HCT116 (cell line): ENCODE data around the gene ARAP1. TPM values are rescaled to one million over a fixed set of nuclear protein-coding genes. Genes with fewer than 3 reads are reported as not detected.

Experiments used
- ATAC-seq: fragments of 200-7000 bp; cut with Tn5 transposase; 2 replicates; pipeline ENCODE4 v1.9.1; 2020; ENCODE audit warnings: mild to moderate bottlenecking, moderate library complexity
- BruUV-seq: library from RNA; stranded (reverse); fragments of 400-500 nt; replicated peaks from 2 replicates; lab custom pipeline; 2021; lab: Mats Ljungman, UMichigan
- CTCF ChIA-PET: fragments of 300-600 bp; sonication (Branson Sonifier 250); formaldehyde crosslinking; loops from one replicate; lab custom pipeline; 2021; ENCODE audit warnings: antibody characterized with exemption; lab: Charles Lee
- POLR2A ChIA-PET: fragments of 300-600, 350-600 bp; sonication (Branson Sonifier 250); formaldehyde crosslinking; loops from one replicate; lab custom pipeline; 2021; ENCODE audit warnings: antibody characterized with exemption; lab: Charles Lee
- RAD21 ChIA-PET, 2 experiments: fragments of 300-600 bp; sonication (Branson Sonifier 250); formaldehyde crosslinking; loops; one replicate each; lab custom pipeline; 2023; ENCODE audit warnings: low total read pairs in 2 of 2; ENCODE audit not compliant: uncharacterized antibody in 2 of 2, unreplicated experiment in 2 of 2, low non-redundant PET in 1 of 2; lab: Charles Lee
- DNase-seq: peaks from one replicate; pipeline ENCODE4 v3.0.0-alpha.2; 2010; ENCODE audit warnings: low read depth, low spot score
- H2AFZ ChIP-seq: fragments of 200-600 bp; shearing (Covaris generic), sonication (generic); 2 replicates; pipeline ENCODE4 v1.6.1; 2017; ENCODE audit warnings: low read depth, mixed run types, mixed read lengths, antibody characterized with exemption, low read length; ENCODE audit not compliant: poor library complexity, severe bottlenecking
- H3K27ac ChIP-seq: 2 replicates; pipeline ENCODE4 v1.5.1; 2012; ENCODE audit warnings: low read depth, low read length
- H3K27me3 ChIP-seq: fragments of 200-600 bp; sonication (generic); 2 replicates; pipeline ENCODE4 v1.6.1; 2016; ENCODE audit warnings: mixed run types, low read length, mixed read lengths; ENCODE audit not compliant: insufficient read depth
- H3K36me3 ChIP-seq, 2 experiments: fragments of 200-500 bp in 1 of 2; fragments of 200-600 bp in 1 of 2; sonication (Bioruptor generic) in 1 of 2; sonication (generic) in 1 of 2; 2 replicates each; pipeline versions ENCODE4 v1.5.1 to v1.6.1; 2014 to 2016; ENCODE audit warnings: low read length in 2 of 2, inconsistent platforms in 1 of 2, mixed read lengths in 1 of 2, mixed run types in 1 of 2; ENCODE audit not compliant: insufficient read depth in 2 of 2, control insufficient read depth in 1 of 2
- H3K4me1 ChIP-seq, 2 experiments: fragments of 200-600 bp in 1 of 2; sonication (generic) in 1 of 2; 2 replicates each; pipeline versions ENCODE4 v1.5.1 to v1.6.1; 2012 to 2017; ENCODE audit warnings: low read length in 2 of 2, inconsistent platforms in 1 of 2, mild to moderate bottlenecking in 1 of 2, mixed read lengths in 1 of 2, mixed run types in 1 of 2, moderate library complexity in 1 of 2; ENCODE audit not compliant: insufficient read depth in 2 of 2, control insufficient read depth in 1 of 2
- H3K4me2 ChIP-seq: fragments of 200-600 bp; sonication (generic); 2 replicates; pipeline ENCODE4 v1.6.1; 2017; ENCODE audit warnings: mixed run types, low read length, mixed read lengths
- H3K4me3 ChIP-seq, 2 experiments: fragments of 200-600 bp in 1 of 2; sonication (generic) in 1 of 2; replicated peaks in 1 of 2; 2 replicates each; pipeline ENCODE4 v1.5.1; 2011 to 2016; ENCODE audit warnings: low read length in 2 of 2, control low read depth in 1 of 2, low read depth in 1 of 2, mild to moderate bottlenecking in 1 of 2, mixed read lengths in 1 of 2, mixed run types in 1 of 2
- H3K79me2 ChIP-seq: fragments of 200-600 bp; sonication (generic); 2 replicates; pipeline ENCODE4 v1.6.1; 2017; ENCODE audit warnings: mild to moderate bottlenecking, mixed run types, low read length, moderate library complexity, mixed read lengths; ENCODE audit not compliant: insufficient read depth
- H3K9ac ChIP-seq: fragments of 200-600 bp; sonication (generic); 2 replicates; pipeline ENCODE4 v1.6.1; 2016; ENCODE audit warnings: low read length, mixed read lengths
- H3K9me2 ChIP-seq: fragments of 200-600 bp; sonication (generic), shearing (Covaris generic); 2 replicates; pipeline ENCODE4 v1.6.1; 2017; ENCODE audit warnings: mixed run types, mild to moderate bottlenecking, moderate library complexity; ENCODE audit not compliant: insufficient read depth
- H3K9me3 ChIP-seq, 2 experiments: fragments of 200-500 bp in 1 of 2; fragments of 200-600 bp in 1 of 2; sonication (Bioruptor generic) in 1 of 2; sonication (generic) in 1 of 2; 2 replicates each; pipeline ENCODE4 v1.6.1; 2014 to 2017; ENCODE audit warnings: low read length in 2 of 2, mixed read lengths in 2 of 2, inconsistent platforms in 1 of 2, low read depth in 1 of 2, mild to moderate bottlenecking in 1 of 2, mixed run types in 1 of 2, moderate library complexity in 1 of 2; ENCODE audit not compliant: control insufficient read depth in 1 of 2, insufficient read depth in 1 of 2
- H4K20me1 ChIP-seq: fragments of 200-600 bp; sonication (generic), shearing (Covaris generic); 2 replicates; pipeline ENCODE4 v1.6.1; 2017; ENCODE audit warnings: mixed run types, mild to moderate bottlenecking, moderate library complexity; ENCODE audit not compliant: insufficient read depth
- CBX3 ChIP-seq: IDR thresholded peaks from 2 replicates; pipeline ENCODE4 v1.6.1; 2012; ENCODE audit warnings: low read depth
- CEBPB ChIP-seq: IDR thresholded peaks from 2 replicates; pipeline ENCODE4 v1.6.1; 2012; ENCODE audit warnings: low read depth
- EZH2 ChIP-seq: fragments of 200-600 bp; sonication (generic); IDR thresholded peaks from 2 replicates; pipeline ENCODE4 v1.6.1; 2017; ENCODE audit warnings: antibody characterized with exemption, mixed run types
- FOSL1 ChIP-seq: IDR thresholded peaks from 2 replicates; pipeline ENCODE4 v1.6.1; 2012; ENCODE audit warnings: low read depth
- JUND ChIP-seq: IDR thresholded peaks from 2 replicates; pipeline ENCODE4 v1.6.1; 2012
- MAX ChIP-seq: IDR thresholded peaks from 2 replicates; pipeline ENCODE4 v1.6.1; 2012
- POLR2A ChIP-seq: IDR thresholded peaks from 2 replicates; pipeline ENCODE4 v1.7.0; 2011; ENCODE audit warnings: borderline replicate concordance; ENCODE audit not compliant: insufficient read depth, insufficient read length; ENCODE audit errors: extremely low read depth
- SIN3A ChIP-seq: IDR thresholded peaks from 2 replicates; pipeline ENCODE4 v1.6.1; 2012; ENCODE audit warnings: low read depth
- ZFX ChIP-seq: fragments of 450-650 bp; IDR thresholded peaks from 2 replicates; pipeline ENCODE4 v1.6.1; 2017
- ZNF274 ChIP-seq: fragments of 200-500 bp; sonication (Bioruptor generic); IDR thresholded peaks from 2 replicates; pipeline ENCODE4 v1.6.1; 2014; ENCODE audit warnings: mild to moderate bottlenecking, low read depth, low read length, inconsistent platforms
- intact Hi-C: fragments of 100-400 bp; cut with micrococcal nuclease; formaldehyde crosslinking; loops from 2 replicates; pipeline ENCODE4 v1.10.0; 2022
- total RNA-seq: library from RNA; stranded (reverse); gene quantifications from one replicate; pipeline ENCODE4 v1.2.1, GENCODE V29; 2021; ENCODE audit not compliant: unreplicated experiment
- TF ChIP-seq, protein P1 (sequence below): IDR thresholded peaks from 2 replicates; pipeline ENCODE4 v1.6.1; 2012; ENCODE audit warnings: low read depth

The ARAP1 gene
- total RNA-seq, 1 experiment from 2014 or later: 57.4 TPM

GRCh38 chr11:72679869-72680268 is 72.3 kb downstream of the ARAP1 start:
- no peaks in the 10 kb centered on the region for H3K9me2 ChIP-seq
- ATAC-seq: no peak
- no peak overlapping the region for H2AFZ ChIP-seq
- H3K9me3 ChIP-seq: no peaks in the 10 kb centered on the region
- TF ChIP-seq MAX: no peak
- no peak for TF ChIP-seq FOSL1
- no peak for TF ChIP-seq EZH2
- TF ChIP-seq, protein P1, sequence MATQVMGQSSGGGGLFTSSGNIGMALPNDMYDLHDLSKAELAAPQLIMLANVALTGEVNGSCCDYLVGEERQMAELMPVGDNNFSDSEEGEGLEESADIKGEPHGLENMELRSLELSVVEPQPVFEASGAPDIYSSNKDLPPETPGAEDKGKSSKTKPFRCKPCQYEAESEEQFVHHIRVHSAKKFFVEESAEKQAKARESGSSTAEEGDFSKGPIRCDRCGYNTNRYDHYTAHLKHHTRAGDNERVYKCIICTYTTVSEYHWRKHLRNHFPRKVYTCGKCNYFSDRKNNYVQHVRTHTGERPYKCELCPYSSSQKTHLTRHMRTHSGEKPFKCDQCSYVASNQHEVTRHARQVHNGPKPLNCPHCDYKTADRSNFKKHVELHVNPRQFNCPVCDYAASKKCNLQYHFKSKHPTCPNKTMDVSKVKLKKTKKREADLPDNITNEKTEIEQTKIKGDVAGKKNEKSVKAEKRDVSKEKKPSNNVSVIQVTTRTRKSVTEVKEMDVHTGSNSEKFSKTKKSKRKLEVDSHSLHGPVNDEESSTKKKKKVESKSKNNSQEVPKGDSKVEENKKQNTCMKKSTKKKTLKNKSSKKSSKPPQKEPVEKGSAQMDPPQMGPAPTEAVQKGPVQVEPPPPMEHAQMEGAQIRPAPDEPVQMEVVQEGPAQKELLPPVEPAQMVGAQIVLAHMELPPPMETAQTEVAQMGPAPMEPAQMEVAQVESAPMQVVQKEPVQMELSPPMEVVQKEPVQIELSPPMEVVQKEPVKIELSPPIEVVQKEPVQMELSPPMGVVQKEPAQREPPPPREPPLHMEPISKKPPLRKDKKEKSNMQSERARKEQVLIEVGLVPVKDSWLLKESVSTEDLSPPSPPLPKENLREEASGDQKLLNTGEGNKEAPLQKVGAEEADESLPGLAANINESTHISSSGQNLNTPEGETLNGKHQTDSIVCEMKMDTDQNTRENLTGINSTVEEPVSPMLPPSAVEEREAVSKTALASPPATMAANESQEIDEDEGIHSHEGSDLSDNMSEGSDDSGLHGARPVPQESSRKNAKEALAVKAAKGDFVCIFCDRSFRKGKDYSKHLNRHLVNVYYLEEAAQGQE: no peak
- TF ChIP-seq JUND: no peak
- TF ChIP-seq SIN3A: no peak
- no peak for TF ChIP-seq POLR2A
- no peak for TF ChIP-seq CBX3
- TF ChIP-seq ZNF274: no peak
- no peak for TF ChIP-seq ZFX
- TF ChIP-seq CEBPB: no peak
- no TSS peak for BruUV-seq
- peaks cover 0 to 11% of the 10 kb centered on the region in 2 experiments; a peak in 3 of 4 replicates for H3K4me1 ChIP-seq
- no peak overlapping the region for H3K4me3 ChIP-seq
- intact Hi-C loops: loop anchor here (5.0 kb wide), 1 partner anchor 208 kb away; no protein-coding TSS in a partner anchor
- ChIA-PET CTCF (interaction anchor here (1.0 to 1.4 kb wide), 3 partner anchors 81 to 209 kb away, joined by 3 to 5 read pairs (median 4); no protein-coding TSS in a partner anchor), POLR2A (no interaction called here), RAD21 (no interaction called here)
- no peaks in the 10 kb centered on the region for H3K79me2 ChIP-seq
- no peaks in the 10 kb centered on the region for H4K20me1 ChIP-seq
- no peak overlapping the region for H3K27ac ChIP-seq
- peaks cover 52% of the 10 kb centered on the region for H3K27me3 ChIP-seq
- H3K4me2 ChIP-seq: no peak overlapping the region
- H3K9ac ChIP-seq: no peak overlapping the region
- no peaks in the 10 kb centered on the region for H3K36me3 ChIP-seq
- DNase-seq: no peak
